GM18511 (cell line): ENCODE results near the gene EXD2.

ENCODE experiments used
- ATAC-seq: cut with Tn5 transposase; IDR thresholded peaks from one replicate; pipeline ENCODE4 v1.9.1; 2021; ENCODE audit warnings: mild to moderate bottlenecking, moderate library complexity; ENCODE audit not compliant: unreplicated experiment

Gene EXD2

GRCh38 chr14:69246331-69246730 is 55.0 kb downstream of the EXD2 start:
- ATAC-seq, result no peak

- ATAC-seq, result no peak
Observed at GRCh38 chr14:69247676-69248440, 56.6 kb downstream of the EXD2 start.

- no peak for ATAC-seq
Observed at GRCh38 chr14:69249603-69250002, 58.3 kb downstream of the EXD2 start.

GRCh38 chr14:69252851-69253250 is 61.6 kb downstream of the EXD2 start:
- ATAC-seq, result no peak

- ATAC-seq, result no peak
Observed at GRCh38 chr14:69259168-69259526, 67.8 kb downstream of the EXD2 start.

- no peak for ATAC-seq
Observed at GRCh38 chr14:69259527-69260189, 68.4 kb downstream of the EXD2 start, which contains the start of gene GALNT16. Gene GALNT16 (plus strand): TSS chr14:69260158. CDS start chr14:69260291, 133 bp downstream.

- no peak for ATAC-seq
Observed at GRCh38 chr14:69260190-69260860, 69.0 kb downstream of the EXD2 start.

- ATAC-seq, result no peak
Observed at GRCh38 chr14:69260861-69261564, 69.7 kb downstream of the EXD2 start.

GRCh38 chr14:69261761-69262331 is 70.5 kb downstream of the EXD2 start:
- no peak for ATAC-seq

- ATAC-seq, result no peak
Observed at GRCh38 chr14:69262516-69262915, 71.2 kb downstream of the EXD2 start.

- ATAC-seq, result no peak
Observed at GRCh38 chr14:69263364-69263763, 72.1 kb downstream of the EXD2 start.

- ATAC-seq, result no peak
Observed at GRCh38 chr14:69263771-69264170, 72.5 kb downstream of the EXD2 start.

- no peak for ATAC-seq
Observed at GRCh38 chr14:69266572-69267345, 75.5 kb downstream of the EXD2 start.

- no peak for ATAC-seq
Observed at GRCh38 chr14:69267492-69267891, 76.2 kb downstream of the EXD2 start.

GRCh38 chr14:69268223-69268622 is 76.9 kb downstream of the EXD2 start:
- no peak for ATAC-seq

GRCh38 chr14:69268763-69269162 is 77.5 kb downstream of the EXD2 start:
- ATAC-seq, result no peak

GRCh38 chr14:69269381-69269780 is 78.1 kb downstream of the EXD2 start:
- no peak for ATAC-seq

- no peak for ATAC-seq
Observed at GRCh38 chr14:69270097-69270496, 78.8 kb downstream of the EXD2 start.

- ATAC-seq, result no peak
Observed at GRCh38 chr14:69270795-69271708, 79.8 kb downstream of the EXD2 start.
